GM19238 (cell line): ENCODE measurements around the gene CENPK.
A peak's percentile ranks its signal among the peaks of the same experiment; 100 is the strongest.
"Not testable (repeated sequence)": the region's sequence is repeated elsewhere in the genome, so short reads cannot be mapped to it uniquely, and the experiment has no call there.

ENCODE experiments used
- DNase-seq: peaks from one replicate; pipeline ENCODE4 v3.0.0; 2011; ENCODE audit warnings: low spot score; ENCODE audit not compliant: insufficient read length

CENPK gene

DNA sequence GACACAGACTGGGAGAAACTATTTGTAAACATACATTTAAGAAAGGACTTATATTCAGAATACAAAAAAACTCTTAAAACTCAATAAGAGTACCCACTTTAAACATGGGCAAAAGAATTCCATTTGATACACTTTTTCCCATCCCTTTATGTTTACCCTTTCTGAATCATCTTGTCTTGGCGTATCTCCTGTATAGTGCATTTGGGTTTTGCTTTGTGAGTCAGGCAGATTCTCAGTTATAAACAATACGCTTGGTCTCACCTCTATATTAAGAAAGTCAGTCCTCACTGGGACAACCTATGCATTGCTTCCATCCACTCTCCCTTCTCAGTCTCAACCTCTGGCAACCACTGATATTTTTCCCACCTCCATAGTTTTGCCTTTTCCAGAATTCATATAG is 54.0 kb downstream of the CENPK start:
- DNase-seq: no peak

DNA sequence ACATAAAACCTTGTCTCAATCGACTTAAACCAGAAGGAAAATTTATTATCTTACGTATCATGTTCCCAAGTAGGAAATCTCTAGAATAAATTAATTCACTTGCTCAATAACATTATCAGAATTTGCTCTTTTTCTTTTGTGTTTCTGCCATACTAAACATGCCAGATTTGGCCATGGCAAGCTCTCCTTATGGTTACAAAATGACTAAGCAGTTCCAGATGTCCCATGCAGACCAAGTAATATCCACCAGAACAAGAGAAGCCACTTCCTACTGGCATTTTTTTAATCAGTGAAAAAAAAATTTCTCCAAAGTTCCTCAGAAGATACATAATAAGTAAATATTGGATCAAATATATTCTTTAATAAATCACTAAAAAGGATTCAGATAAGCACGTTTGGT is 56.0 kb downstream of the CENPK start:
- no peak for DNase-seq

DNA sequence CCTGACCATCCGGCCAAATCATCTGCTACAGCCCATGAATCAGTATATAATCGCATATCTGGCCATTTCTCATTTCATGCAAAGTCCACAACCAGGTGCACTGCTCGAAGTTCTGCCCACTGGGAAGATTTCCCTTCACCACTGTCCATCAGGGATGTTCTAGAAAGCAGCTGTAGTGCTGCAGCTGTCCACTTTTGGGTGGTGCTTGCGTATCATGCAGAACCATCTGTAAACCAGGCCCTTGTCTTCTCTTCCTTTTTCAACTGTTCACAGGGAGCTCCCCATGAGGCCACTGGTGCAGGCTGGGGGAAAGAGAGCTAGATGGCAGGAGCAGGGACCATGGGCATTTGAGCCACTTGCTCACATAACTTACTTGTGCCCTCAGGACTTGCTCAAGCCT is 73.8 kb downstream of the CENPK start:
- no peak for DNase-seq

DNA sequence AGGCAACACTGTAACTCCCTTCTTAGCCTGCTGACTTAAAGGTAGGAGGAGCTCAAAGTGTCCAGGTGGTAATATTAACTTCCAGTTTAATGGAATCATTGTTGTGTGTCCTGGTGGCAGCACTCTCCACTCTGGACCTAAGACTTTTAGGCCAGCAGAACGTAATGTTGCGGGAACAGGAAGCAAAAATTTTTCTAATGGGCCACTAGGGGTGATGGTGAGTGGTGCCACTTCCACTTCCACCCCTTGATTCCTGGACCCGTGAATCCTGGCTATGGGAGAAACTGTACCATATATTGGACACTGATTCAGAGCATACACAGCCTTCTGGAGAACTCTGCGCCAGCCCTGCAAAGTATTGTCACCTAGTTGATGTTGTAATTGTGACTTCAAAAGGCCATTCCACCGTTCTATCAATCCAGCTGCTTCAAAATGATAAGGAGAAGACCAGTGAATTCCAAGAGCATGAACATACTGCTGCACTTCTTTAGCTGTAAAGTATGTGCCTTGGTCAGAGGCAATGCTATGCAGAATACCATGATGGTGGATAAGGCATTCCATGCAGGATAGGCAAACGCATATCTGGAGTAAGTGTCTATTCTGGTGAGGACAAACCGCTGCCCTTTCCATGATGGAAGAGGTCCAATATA is 74.8 kb downstream of the CENPK start:
- DNase-seq: not testable (repeated sequence)

DNA sequence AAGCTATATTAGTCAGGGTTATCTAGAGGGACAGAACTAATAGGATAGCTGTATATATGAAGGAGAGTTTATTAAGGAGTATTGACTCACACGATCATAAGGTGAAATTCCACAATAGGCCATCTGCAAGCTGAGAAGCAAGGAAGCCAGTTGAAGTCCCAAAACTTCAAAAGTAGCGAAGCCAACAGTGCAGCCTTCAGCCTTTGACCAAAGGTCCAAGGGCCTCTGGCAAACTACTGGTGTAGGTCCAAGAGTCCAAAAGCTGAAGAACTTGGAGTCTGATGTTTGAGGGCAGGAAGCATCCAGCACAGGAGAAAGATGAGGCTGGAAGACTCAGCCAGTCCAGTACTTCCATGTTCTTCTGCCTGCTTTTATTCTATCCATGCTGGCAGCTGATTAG is 76.2 kb downstream of the CENPK start:
- DNase-seq: not testable (repeated sequence)

DNA sequence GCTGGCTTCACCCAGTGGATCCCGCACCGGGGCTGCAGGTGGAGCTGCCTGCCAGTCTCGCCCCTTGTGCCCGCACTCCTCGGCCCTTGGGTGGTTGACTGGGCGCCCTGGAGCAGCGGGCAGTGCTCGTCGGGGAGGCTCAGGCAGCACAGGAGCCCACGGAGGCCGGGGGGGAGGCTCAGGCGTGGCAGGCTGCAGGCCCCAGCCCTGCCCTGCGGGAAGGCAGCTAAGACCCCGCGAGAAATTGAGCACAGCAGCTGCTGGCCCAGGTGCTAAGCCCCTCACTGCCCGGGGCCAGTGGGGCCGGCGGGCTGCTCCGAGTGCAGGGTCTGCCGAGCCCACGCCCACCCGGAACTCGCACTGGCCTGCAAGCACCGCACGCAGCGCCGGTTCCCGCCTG is 77.6 kb downstream of the CENPK start:
- DNase-seq: no peak

DNA sequence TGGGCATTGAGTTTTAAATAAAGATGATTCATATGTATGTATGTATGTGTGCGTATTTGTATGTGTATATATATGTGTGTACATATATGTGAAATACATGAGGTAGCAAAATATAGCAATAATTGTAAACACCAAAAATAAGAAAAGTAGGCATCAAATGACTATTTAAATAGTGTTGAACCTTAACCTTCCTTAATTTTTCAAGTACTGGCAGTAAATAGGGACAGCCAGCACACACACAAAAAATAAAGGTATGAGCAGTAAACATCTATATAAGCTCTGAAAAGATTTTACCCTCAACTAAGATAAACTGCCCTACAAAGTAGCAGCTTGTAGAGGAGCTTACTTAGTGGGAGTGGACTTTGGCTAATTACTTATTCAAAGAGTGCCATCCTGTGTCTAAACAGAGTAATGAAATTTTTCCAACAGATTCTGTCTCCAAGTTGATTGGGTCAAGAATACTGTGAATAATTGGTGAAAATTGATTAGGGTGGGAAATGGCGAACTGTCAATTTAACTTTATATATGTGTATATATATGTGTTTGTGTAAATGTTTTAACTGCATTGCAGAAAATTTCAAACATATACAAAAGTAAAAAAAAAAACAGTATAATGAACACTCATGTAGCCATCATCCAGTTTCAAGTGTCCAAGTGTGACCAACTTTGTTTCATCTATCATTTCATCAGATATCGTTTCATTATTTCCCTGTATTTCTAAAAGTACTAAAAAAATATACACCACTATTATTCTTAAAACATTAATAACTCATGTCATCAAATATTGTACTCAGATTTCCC is 79.2 kb downstream of the CENPK start:
- DNase-seq: no peak

DNA sequence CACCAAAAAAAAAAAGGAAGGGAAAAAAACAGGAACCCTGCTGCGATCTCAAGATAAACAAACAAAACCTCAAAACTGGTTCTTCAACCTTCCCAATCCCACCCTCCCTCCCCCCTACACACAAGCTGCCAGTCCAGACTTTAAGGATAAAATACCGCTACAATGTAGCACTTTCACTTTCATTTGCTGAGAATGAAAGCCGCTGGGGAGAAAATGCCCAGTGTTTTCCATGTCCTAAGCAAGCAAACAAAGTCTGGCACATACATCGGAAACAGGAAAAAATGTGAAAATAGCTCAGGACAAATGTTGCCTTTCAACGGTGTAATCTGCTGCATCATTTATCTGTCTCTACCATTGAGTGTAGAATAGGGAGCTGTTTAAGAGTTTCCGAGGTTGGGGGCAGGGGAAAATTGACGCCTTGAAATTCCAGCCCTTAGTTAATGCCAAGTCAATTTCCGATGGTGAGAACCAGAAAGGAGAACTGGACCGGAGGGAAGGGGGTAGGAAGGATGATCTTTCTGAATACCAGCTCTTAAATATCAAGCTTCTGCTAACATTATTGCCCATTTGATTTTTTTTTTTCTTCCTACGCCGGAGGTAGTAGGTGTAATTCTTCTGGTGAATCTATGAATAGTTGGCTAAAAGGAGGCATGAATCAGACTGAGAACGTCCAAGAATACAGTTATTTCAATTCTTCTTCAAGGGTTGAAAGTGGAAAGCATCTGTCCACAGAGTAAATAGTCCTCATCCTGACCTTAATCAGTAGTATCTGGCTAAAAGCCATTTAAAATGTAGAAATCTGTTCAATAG is 80.0 kb downstream of the CENPK start:
- no peak for DNase-seq

DNA sequence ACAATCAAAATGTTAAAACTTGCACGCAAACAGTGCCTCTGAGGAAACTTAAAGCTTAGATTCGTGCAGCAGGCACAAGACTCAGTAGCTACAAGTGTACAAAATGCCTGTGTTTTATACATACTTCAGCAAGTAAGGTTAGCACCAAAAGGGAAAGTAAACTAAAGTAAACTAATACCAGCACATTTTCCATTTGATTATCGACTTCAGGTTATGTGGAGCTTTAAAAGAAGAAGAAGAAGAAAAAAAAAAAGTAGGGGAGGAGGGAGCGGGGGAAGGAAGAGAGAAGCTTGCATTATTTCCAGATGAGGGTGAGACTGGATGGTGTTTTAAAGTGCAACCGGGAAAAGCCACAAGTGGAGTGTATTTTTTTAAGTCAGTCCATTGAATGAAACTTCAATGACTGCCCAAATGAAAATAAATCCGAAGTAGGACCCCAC is 80.7 kb downstream of the CENPK start:
- no peak for DNase-seq

DNA sequence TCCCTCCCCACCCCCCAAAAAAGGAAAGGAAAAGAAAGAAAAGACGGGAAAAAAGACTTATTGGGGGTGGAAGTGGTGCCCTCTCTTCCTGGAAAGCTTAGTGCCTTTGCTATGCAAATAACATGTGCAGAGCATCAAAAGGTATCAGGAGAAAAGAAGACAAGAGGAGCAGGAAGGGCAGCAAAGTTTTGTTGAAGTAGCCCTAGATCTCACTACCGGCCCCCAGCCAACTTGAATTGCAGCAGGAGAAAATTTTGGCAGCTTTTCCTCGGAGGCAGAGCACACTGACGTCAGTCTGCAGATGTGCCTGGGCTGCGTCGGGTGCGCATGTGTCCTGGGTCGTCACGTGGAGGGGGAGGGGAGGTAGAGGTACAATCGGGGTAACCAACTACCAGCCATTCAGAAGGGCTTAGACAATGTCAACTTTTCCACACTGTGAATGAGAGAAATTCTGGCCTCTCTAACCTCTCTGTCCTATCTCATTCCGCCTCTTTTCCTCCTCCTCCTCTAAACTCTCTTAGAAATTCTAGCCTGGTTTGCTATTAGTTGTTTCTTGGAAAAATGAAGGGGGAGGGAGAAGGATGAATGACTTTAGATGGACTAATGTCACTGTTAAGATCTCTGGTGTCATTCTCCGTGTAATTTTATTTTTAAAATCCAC is 81.2 kb downstream of the CENPK start, which contains the start of gene ADAMTS6:
Gene ADAMTS6, minus strand, starts transcription at position 286 of the 661 bp plus-strand sequence. CDS start 8,247 bp downstream, outside the sequence.
- DNase-seq: peak; percentile 49

DNA sequence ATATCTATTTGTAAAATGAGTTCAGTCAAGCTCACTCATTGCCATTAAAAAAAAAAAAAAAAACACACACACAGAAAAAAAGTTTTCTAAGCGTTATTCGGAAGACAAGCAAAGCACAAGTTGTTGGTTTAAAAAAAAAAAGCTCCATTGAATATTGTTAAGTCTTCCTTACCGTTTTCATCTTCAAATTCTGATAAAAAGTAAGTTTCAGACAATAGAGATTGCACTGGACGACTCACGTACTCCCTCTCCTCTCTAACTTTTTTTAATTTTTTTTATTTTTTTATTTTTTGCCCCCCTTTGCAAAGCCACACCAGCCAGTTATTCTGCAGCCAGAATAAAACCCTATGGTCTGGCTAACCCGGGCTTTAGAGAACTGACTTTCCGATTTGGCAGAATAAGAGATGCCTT is 81.8 kb downstream of the CENPK start:
- no peak for DNase-seq

DNA sequence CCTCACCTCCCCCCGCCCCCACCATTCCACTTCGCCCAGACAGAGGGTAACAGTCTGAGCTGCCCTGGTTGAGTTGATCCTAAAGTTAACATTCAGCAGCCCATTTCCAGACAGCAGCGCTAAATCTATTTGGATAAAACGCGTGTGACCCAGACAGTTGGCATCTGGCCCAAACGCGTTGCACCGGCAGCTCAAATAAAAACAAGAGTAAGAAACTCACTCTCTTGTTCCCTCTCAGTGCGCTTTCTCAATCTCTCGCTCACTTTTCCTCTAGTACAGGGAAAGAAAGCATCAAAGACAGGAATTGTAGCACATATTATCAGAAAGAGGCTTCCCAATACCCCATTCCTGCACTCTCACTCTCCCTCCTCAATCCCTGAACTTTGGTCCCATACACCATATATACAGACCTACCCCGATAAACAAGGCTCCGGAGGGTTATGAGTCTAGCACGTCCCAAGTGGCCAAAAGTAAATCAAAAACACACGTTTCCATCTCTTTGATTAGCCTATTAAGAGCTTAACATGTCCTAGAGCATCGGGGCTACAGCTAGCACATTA is 82.6 kb downstream of the CENPK start:
- no peak for DNase-seq

DNA sequence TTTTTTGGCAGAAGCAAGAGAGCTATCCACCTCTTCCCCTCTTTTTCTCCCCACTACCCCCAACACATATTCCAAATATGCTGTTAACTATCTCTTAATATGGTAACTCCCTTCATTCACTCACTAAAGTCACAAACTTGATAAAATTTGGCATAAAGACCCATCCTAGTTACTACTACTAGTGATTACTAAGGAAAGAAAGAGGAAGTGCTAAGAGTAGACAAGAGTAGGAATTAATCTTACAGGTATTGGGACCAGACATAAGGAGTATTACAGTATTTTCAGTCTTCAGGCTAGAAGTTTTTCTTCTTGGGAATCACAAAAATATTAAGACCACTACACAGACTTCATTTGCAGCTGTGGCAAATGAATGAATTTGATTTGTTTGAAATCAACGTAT is 83.4 kb downstream of the CENPK start:
- no peak for DNase-seq

DNA sequence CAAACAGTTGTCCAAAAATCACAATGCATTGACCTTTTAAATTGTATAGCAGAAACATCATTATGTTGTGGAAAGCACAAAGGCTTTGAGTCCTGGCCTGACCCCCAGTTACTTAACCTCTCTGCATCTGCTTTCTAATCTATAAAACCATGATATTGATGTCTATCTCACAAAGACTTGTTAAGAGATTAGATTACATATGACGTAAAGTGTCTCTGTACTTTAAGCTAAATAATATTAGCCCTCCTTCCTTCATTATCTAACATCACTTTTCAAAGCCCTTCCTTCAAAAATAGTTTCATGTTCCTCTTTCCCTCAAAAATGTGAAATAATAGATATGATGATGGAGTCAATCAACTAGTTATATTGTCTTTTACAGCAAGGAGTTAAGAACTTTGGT is 84.6 kb downstream of the CENPK start:
- DNase-seq: no peak

DNA sequence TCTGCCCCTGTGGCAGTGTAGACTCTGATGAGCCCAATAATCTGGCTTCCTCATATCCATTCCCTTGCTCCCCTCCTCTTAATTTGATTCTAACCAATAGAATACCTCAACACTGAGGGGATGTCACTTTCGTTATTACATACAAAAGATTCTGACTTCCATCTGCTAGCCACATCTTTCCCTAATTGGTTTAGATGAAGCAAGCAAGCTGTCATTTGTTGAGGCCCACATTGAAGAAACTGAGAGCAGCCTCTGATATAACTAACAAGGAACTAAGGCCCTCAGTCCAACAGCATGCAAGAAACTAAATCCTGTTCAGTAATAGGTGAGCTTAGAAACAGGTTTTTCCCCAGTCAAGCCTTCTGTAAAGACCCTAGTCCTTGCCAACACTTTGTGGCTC is 87.1 kb downstream of the CENPK start:
- no peak for DNase-seq

DNA sequence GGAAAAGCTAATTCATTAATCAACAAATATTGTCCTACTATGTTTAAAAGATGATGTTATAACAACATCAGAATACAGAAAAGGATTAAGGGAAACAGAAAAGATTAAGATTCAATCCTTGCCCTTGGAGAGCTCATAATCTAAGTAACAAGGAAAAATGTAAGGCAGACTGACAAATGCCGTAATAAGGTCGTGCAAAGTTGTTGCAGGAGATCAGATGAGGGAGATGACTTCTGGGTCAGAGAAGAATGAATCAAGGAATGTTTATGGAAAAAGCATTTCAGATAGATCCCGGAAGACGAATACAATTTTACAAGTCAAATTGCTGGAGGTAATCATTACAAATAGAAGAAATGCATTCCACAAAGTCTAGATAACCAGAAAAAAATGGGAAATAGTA is 87.6 kb downstream of the CENPK start:
- DNase-seq: no peak

DNA sequence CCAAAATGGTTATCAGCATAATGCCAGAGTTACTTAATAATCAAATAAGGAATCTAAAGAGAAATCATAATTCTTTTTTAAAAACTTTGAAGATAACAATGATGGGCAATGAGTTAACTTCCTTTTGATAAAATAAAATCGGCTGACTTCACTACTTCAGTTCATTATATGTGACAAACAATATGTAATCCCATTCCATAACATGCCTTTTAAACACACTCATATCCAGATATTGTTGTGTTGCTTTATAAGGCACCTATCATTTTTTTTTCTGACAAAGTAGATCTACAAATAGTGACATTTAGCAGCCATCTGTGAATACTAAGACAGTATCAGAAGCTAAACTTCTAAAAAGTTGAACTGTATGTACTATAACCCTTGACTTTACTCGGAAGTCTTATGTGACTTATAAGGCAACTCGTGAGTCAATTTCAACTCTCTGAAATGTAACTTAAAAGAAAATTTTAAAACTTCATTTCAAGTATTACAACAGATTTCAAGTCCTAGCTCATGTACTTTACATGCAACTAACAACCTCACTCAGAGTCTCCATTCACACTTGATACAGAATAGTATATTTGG is 88.7 kb downstream of the CENPK start:
- DNase-seq: no peak

DNA sequence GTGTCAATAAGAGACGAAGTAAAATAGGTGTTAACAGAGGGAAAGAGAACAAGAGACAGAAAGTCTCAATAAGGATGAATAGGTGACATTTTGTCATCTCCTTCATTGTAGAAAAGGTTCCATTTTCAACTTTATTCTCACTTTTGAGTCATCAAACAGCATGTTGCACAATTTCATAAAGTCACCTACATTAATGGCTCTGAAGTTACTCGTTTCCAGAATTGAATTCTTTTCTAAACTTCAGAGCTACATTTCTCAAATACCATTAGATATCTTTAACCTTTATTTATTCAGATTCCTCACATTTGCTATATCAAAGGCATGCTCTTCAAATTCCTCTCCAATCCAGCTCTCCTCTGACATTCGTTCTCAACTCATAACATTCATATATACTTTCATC is 94.3 kb downstream of the CENPK start:
- no peak for DNase-seq
